ENCODE results near the gene SRGAP1.

The SRGAP1 gene

DNA sequence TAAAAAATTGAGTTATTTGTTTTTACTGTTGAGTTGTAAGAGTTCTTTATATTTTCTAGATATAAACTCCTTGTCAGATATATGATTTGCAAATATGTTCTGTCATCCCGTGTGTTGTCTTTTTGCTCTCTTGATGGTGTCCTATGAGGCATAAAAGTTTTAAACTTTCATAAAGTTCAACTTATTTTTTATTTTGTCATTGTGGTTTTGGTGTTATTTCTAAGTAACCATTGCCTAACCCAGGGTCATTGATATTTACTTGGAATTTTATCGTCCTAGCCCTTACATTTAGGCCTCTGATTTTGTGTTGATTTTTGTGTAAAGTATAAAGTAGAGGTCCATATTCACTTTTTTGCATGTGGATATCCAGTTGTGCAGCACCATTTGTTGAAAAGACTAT, 63.1 kb downstream of the SRGAP1 start:
- DNase-seq (ENCODE audit: low spot score), result no peak

DNA sequence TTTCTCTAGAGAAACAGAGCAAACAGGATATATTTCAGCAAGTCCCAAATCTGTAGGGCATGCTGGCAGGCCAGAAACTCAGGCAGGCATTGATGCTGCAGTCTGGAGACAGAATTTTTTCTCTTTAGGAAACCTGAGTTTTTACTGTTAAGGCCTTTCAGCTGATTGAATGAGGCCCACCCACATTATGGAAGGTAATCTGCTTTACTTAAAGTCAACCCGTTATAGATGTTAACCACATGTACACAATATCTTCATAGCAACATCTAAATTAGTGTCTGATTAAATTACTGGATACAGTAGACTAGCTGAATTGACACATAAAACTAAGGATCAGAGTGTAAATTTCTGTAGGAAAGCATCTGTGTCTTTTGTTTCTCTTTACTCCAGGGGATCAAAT, 65.2 kb downstream of the SRGAP1 start:
- DNase-seq (ENCODE audit: low spot score), result no peak

DNA sequence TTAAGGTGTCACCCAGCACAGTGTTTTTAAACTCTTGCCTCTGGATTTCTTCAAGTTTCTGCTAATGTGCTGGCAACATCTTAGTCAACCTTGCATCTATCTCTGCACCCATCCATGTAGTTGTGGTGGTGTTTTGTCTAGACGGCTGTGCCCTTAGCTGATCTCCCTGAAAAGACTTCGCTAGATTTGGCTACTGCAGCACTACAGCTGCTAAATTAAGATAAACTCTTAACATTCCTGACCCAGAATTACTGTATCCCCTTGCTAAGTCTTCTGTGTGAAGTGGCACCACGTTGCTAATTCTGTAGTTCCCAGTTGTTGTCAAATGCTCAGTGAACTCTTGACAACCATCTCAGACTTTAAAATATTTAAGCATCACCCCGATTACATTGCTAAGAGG, 66.8 kb downstream of the SRGAP1 start:
- DNase-seq (ENCODE audit: low spot score), result no peak

DNA sequence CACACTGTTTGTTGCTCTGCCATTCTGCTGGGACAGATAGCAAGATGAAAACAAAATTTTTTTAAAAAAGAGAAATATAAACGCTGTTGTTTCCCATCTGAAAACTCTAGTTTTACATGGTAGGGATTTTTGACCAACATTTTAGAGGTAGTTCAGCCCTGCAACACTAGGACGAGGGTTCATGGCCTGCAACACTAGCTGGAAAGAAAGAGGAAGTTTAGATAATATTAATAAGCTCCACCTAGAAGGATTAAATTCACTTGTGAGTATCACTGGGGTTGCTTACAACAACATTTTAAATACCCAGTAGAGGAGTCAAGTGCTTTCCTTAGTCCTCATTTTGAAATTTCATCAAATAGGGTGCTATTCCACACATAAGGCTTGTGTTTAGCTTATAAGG, 68.2 kb downstream of the SRGAP1 start:
- DNase-seq (ENCODE audit: low spot score), result no peak

DNA sequence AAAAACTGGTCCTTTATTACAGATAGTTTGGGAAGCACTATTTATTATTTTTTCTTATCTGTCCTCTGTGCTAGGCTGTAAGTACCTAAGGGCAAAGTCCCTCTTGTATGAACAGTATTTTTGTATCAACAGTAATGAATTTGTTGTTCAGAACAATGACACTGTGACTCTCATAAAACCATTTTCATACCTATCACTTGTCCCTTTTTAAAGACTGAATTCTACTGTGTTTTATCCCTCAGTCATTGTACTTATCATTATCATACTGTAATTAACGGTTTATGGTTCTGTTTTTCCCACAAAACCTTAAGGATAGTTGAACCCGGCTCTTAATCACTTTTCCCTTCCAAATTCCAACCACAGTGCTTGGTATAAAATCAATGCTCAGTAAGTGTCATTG, 69.4 kb downstream of the SRGAP1 start:
- no peak for DNase-seq (ENCODE audit: low spot score)

DNA sequence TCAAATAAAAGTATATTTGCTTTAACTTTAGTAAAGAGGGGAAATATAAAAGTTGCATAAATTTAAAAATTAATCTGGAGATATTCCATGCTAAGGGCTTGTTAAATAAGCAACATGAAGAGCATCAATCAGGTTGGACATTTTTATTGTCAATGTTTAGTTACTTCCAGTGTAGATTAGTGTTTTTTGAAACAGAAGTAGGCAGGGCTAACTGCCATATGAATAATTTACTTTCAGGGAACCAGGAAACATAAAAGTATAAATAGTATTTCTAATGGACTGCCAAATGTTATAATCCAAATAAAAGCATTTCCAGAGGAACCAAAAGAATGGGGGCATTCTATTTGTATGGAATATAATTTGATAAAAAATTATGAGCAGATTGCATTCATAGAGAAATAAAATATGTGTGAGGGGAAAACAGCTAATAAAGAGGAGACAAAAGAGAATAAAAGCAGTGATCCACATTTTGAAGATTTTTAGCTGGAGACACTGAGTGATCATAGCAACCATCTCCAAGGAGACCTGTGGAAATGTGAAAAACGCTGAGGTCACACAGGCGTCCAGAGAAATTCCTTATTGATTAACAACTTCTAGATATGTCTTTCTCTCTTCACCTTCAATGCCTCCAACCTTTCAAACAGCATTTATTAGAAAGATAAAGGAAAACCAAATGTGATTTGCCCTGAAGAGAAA, 70.8 kb downstream of the SRGAP1 start:
- DNase-seq (ENCODE audit: low spot score), result no peak

DNA sequence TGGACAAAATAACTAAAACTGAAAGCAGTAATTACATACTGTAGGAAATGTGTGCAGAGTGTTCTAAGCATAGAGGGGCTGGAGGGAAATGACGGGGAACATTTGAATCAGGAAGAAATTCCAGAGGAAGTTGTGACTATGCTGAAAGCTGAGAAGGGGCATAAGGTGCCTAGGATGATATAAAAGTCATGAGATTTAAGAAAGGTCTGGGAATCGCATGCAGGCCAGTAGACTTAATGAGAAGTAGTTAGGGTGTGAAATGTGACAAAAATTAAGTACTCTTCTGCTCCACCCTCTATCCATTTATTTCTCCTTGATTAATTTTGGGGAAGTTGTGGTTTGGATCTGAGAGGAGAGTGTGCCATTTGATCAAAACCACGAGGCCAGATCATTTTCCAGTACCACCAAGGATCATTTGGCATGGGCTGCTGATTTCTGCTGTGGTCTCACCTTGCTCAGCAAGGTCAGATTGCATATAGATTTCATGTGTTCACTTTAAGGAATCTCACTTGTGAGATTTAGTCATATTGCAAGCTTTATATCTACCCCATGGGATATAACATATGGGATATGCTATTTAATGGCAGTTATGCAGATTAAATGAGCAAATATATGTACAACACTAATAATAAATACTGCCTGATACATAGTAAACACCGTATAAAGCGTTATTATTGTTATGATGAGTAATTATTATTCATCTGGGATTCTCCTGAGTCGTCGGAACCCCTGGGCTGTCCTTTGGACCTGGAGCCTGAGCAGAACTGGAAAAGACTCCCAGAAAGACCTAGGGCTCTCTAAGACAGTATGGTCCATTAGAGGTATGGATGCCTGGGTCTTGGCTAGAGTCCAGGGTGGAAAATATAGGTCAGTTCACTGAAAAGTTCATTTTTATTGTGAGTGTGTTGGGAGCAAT, 72.3 kb downstream of the SRGAP1 start:
- no peak for DNase-seq (ENCODE audit: low spot score)

DNA sequence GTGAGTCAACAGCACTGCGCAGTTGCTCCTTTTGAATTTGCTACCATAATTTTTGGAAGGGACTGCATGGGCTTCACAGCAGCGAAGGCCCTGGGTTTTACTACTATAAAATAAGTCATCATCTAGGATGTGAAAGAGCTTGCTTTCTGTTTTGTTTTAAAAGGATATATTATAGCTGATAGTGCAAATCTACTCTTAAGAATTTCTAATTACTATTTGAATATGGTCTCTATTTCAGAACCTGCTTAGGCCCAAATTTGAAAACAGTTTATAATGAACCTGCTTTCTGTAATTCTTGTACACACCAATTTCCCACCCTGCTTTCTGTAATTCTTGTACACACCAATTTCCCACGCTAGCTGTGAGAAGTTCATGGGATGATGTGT, 73.0 kb downstream of the SRGAP1 start:
- DNase-seq (ENCODE audit: low spot score), result no peak

DNA sequence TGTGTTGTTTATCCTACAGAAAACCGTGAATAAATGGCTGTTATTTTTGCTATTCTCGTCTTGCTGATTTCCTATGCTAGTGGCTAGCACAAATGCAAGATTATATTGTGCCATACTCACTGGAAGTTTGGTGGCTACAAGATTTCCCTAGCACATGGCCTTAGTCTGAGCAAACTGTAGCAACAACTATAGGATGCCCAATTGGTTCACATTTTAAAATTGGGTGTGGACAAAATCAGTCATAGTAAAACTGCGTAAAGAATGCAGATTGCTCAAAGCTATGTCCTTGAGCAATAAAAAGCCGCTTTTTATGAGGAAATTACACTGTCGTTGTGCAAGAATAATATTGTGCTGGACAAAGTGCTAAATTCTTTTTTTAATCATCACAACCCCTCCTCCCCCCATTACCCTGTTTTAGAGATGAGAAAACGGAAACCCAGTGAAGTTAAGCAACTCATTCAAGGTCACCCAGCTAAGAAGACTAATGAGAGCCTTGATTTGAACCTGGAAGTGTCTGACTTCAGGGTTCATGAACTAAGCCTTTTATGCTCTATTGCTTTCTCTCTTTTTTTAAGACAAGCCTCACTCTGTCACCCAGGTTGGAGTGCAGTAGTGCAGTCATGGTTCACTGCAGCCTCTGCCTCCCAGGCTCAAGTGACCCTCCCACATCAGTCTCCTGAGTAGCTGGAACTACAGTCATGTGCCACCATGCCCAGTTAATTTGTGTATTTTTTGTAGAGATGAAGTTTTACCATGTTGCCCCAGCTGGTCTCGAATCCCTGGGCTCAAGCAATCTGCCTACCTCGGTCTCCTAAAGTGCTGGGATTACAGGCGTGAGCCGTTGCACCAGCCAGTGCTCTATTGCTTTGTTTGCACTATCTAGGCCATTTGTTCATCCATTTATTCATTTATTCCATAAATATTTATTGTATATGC, 73.6 kb downstream of the SRGAP1 start:
- no peak for DNase-seq (ENCODE audit: low spot score)

DNA sequence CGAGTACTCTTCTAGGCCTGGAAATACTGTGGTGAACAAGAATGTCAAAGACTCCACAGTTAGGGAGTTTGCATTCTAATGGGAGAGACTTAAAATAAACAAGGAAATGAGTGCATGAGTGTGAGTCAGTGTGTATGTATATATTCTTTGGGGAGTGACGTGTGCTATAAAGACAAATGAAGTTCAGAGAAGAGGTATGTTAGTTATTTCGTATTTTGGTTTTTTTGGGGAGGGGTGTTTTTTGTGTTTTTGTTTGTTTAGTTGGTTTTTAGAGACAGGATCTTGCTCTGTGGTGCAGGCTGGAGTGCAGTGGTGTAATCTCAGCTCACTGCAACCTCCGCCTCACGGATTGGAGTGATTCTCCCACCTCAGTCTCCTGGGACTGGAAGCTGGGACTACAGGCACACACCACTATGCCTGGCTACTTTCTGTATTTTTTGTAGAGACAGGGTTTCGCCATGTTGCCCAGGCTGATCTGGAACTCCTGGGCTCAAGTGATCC, 74.3 kb downstream of the SRGAP1 start:
- DNase-seq (ENCODE audit: low spot score), result no peak

DNA sequence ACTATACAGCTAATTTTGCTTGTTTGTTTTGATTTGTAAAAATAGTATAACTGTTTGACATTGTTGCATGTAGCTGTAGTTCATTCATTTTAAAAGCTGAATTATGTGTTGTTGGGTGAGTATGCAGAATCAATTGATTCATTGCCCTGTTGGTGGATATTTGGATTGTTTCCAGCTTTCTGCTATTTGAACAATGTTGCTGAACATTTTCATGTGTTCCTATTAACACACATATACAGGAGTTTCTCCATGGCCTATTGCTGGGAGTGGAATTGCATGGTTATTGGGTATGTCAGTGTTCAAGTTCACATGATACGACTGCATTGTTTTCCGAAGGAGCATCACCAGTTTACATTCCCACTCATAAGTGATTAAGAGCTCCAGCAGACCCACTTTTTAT, 75.3 kb downstream of the SRGAP1 start:
- DNase-seq (ENCODE audit: low spot score), result no peak

DNA sequence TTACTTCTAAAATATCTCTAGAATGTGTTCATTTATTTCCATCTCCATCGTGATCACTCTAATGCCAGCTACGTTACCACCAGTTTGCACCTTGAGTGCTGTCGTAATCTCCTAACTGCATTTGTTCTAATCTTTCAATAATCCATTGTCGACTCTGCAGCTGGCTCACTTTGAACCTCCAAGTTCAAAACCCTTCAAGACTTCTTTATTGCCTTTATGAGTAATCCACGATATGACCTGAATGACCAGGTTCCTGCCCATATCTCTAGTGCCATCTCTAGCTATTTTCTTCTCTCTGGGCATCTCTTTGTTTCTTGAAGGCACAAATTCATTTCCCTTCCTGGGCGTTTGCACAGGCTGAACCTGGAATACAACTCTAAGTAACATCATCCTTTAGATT, 76.7 kb downstream of the SRGAP1 start:
- no peak for DNase-seq (ENCODE audit: low spot score)

DNA sequence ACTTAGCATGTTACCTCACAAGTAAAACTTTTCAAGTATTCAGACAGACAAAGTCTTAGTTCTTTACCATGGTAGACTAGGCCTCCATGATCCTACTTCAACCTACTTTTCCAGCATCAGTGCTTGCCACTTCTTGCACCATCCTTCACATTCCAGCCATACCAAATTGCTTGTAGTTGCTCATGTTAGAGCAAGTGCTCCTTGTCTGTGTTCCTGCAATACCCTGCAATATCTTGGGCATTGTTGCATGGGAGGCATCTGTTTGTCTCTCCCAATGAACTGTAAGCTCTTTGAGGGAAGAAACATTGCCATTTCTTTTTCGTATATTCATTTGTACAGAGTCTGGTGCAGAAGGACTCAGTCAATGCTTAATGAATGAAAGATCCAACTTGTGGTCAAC, 78.0 kb downstream of the SRGAP1 start:
- no peak for DNase-seq (ENCODE audit: low spot score)

DNA sequence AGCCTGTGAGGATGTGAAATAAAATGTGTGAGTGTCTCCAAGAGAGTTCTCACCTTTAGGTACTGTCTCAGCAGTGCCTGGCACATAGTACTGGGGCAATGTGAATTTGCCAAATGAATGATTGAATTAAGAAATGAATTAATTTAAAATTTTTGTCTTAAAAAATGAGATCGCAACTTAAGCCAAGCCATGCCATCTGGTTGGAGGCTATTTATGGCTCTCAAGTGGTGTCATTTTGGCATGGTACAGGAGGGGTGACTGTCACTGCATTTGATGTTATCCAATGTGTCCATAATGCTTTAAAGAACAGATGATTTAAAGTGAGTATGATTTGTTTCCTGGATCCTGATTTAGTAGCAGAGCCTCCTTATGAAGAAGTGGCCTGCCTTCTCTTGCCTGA, 80.3 kb downstream of the SRGAP1 start:
- no peak for DNase-seq (ENCODE audit: low spot score)

DNA sequence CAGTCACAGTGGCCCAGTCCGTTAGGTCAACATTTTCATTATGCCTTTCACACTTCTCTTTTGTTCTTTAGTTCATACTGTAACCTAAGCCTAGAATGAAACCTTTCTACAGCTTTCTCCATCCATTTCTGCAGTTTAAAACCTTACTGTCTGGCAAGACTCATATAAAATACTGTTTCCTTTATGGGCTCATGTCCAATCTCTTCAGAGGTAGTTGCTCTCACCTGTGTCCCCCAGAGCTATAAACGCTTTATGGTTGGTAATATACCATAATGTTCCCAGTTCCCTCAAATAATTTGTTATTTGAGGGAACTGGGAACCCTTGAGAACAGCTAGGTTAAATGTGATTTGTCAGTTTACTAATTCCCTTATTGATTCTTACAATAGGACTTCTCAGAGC, 83.0 kb downstream of the SRGAP1 start:
- no peak for DNase-seq (ENCODE audit: low spot score)

DNA sequence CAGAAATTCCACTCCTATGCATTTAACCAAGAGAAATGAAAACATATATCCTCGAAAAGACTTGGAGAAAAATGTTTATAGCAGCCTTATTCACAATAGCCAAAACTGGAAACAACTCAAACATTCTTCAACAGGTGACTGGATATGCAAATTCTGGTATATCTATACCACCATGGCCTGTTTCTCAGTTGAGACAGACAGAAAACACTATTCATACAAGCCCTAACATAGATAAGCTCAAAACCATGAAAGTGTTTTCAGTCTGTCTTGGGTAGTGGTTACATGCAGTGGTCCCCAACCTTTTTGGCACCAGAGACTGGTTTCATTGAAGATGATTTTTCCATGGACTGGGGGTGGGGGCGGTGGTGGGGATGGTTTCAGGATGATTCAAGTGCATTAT, 83.8 kb downstream of the SRGAP1 start:
- DNase-seq (ENCODE audit: low spot score), result no peak

DNA sequence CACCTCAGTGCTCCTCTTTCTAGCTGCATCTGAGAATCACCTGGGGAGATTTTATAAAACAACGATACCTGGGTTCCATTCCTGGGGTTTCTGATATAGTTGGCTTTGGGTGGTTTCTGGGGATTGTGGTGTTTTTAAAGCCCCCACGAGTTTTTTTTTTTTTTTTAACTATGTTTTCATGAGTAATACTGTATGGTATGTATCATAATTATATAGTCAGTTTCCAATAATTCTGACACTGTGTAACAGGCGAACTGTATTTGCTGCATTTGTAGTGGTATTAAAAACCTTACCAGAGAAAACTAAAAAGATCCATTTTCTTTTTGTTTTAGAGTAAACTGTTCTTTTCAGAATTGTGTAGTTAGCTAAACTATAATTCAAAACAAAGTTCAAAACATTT, 84.9 kb downstream of the SRGAP1 start:
- no peak for DNase-seq (ENCODE audit: low spot score)

DNA sequence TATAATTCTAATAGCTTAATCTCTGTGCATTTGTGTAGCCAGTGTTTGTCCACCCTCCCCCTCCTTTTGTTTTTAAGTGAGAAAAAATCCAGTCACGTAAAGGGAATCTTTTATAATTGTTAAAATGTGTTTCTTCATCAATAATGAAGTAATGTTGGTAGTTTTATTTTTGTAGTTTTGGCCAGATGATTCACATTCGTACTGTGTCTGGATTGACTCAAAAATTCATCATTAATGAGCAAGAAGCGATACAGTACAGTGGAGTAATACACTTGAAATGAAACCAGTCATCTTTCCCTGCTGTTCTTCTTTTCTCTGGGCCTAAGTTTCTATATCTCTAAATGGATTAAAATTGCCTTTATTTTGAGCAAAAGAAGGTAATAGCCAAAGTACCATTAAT, 86.5 kb downstream of the SRGAP1 start:
- no peak for DNase-seq (ENCODE audit: low spot score)

DNA sequence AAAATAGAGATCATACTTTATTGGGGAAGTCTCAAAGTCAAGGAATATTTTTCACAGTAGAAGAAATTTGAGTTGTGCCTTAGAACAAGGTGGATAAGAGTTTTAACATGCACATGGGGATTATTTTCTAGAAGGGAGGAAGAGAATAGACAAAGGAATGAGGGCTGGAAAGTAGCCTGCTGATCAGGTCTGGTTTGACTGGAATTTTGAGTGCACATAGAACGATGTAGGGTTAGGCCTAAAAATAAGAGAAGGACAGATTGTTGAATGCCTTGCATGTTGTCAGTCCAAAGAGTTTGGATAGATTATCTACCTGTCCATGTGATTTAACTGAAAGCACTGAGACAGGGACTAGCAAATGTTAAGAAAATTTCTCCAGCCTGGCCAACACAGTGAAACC, 87.2 kb downstream of the SRGAP1 start:
- no peak for DNase-seq (ENCODE audit: low spot score)

DNA sequence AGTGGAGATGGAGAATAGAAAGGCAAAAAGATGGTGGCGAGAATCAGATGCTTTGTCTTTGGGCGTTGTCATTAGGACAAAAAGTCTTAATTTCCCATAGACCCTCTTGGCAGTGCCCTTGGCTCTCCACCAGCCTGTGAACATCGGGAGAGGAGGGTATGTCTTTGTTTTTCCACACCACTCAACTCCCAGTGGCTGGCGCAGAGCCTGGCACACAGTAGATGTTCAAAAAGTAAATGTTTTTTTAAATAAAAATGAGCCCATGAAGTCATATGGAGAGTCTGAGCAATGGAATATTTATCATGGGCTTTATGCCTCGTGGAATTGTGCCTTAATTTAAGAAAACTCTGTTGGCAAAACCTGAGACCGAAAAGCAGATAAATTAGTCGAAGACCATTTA, 90.4 kb downstream of the SRGAP1 start:
- DNase-seq (ENCODE audit: low spot score), result no peak

DNA sequence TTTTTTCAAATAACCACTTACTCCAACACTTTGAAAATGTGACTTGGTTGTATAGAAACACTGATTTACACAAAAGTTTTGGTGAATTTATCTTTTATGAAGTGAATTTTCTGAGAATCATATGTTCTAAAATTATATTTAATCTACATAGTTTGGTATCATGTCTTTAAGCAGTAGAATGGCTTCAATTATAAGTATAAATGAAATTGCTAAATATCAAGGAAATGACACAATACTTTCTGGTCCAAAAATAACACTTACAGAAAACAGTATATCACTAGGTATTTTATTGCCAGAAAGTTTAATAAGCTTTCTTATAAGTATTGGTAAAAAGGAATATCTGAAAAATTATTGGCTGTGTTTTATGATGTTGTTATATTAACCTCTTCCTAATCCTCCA, 90.9 kb downstream of the SRGAP1 start:
- DNase-seq (ENCODE audit: low spot score), result no peak

Data from iPS-NIHi11 (cell line).